Ovary (tissue), 9 donors: ENCODE measurements around the gene ADCYAP1. TPM values are rescaled to one million over a fixed set of nuclear protein-coding genes. Genes with fewer than 3 reads are reported as not detected.
A peak's percentile ranks its signal among the peaks of the same experiment; 100 is the strongest.

Experiments
- DNase-seq, 5 donors: peaks; one replicate each; pipeline ENCODE4 v3.0.0-alpha.2; 2019 to 2020
- H3K27ac ChIP-seq, 2 donors: fragments of 200-600 bp; one replicate each; pipeline versions ENCODE4 v1.5.1 to v1.8.0; 2019 to 2022
- H3K27me3 ChIP-seq: fragments of 200-600 bp; one replicate; pipeline ENCODE4 v1.8.0; 2022
- H3K36me3 ChIP-seq: fragments of 200-600 bp; sonication (generic); one replicate; pipeline ENCODE4 v1.5.1; 2019
- H3K4me1 ChIP-seq: one replicate; pipeline ENCODE4 v1.8.1; 2013; ENCODE audit warnings: mild to moderate bottlenecking, moderate library complexity; ENCODE audit not compliant: insufficient read depth
- H3K4me3 ChIP-seq: fragments of 200-600 bp; sonication (generic); one replicate; pipeline ENCODE4 v1.5.1; 2017
- H3K9me3 ChIP-seq, 2 donors: fragments of 200-600 bp in 1 of 2; sonication (generic) in 1 of 2; one replicate each; pipeline versions ENCODE4 v1.5.1 to v1.8.1; 2013 to 2019; ENCODE audit warnings: mild to moderate bottlenecking in 1 of 2, moderate library complexity in 1 of 2
- EP300 ChIP-seq: sonication (generic); formaldehyde crosslinking; IDR thresholded peaks from one replicate; pipeline ENCODE4 v1.6.1; 2017; ENCODE audit warnings: antibody characterized with exemption
- POLR2A ChIP-seq: fragments of 450-650 bp; IDR thresholded peaks from one replicate; pipeline ENCODE4 v1.6.1; 2017; ENCODE audit warnings: antibody characterized with exemption, mild to moderate bottlenecking, moderate library complexity
- WGBS, 3 donors: extraction: QIAGEN DNeasy Blood & Tissue Kit in 1 of 3; methylation state at CpG; one replicate each; pipeline versions ENCODE4 v1.1.5 to v1.1.7; 2013 to 2017; 5-methylcytosine and 5-hydroxymethylcytosine counted together
- intact Hi-C, 4 donors: fragments of 100-400 bp; cut with DNase I; formaldehyde crosslinking; loops; one replicate each; pipeline versions ENCODE4 v1.11.0 to v1.15.1; 2022 to 2023
- polyA plus RNA-seq, 2 donors: library from polyadenylated mRNA; stranded (reverse); fragments of 200-250 nt in 1 of 2; fragments of 350-450 nt in 1 of 2; fragmentation: Illumina TruSeq in 1 of 2; extraction: RNeasy Lipid Tissue Mini Kit (QIAGEN cat#74804) in 1 of 2; gene quantifications; one replicate each; pipeline ENCODE4 v1.2.3, GENCODE V29; 2013 to 2014
- total RNA-seq, 7 donors: library from RNA; depleted of rRNA in 2 of 7; stranded (reverse); fragments of >200 nt in 2 of 7; fragmentation: NEBNext Ultra II Directional in 3 of 7; extraction: Animal tissue kit (Norgen Biotek cat#: 25700) in 3 of 7; gene quantifications; one replicate each; pipeline versions ENCODE4 v1.1.0 to v1.2.4, GENCODE V29; 2016 to 2023
- TF ChIP-seq, protein P1 (sequence below), 3 donors: fragments of 450-650 bp in 2 of 3; fragments of 200-600 bp in 1 of 3; IDR thresholded peaks; one replicate each; pipeline versions ENCODE4 v1.5.1 to v1.8.0; 2016 to 2022; ENCODE audit warnings: antibody characterized with exemption in 3 of 3, mild to moderate bottlenecking in 1 of 3
- donor health status: DM: no; HTN: no; CAD: no; lungs with moderate emphysema.
- donor health status: DM: no; HTN: no; CAD: no.
- donor health status: Bipolar disorder and iron deficiency.
- donor health status: DM: yes; HTN: yes; CAD: no.
- donor health status: DM: no; HTN: no; CAD: no.
- donor health status: DM: yes; HTN: yes; CAD: no.

The ADCYAP1 gene
- total and polyA plus RNA-seq, 9 donors: 0.13 to 4.9 (median 0.35) TPM; not detected in 5

DNA sequence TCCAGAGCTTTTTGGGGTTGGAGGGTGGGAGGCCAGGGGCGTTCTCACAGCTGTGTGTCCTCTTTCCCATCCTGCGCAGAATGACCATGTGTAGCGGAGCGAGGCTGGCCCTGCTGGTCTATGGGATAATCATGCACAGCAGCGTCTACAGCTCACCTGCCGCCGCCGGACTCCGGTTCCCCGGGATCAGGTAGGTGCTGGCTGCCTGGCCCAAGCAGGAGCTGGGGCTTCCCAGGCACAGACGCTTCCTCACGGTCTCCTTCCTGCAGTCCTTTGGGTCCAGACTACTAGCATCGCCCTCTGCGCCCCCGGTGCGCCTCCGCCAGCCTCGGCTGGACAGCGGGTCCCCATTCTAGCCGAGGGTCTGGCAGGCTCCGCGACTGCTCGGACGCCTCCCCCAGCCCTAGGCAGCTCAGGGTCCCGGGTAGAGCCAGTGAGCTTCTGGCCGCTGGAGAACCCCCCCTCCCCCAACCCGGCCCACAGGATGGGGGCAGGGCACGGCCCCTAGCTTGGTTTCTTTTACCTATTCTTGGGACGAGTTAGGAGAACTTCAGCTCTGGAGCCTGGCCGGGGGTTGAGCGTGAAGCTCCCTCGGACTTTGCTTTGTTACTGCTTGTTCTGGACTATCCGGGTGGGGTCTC, 756 bp downstream of the ADCYAP1 start:
- 1 to 2% (median 2%) methylated on average over 31 to 33 of the region's 33 CpGs for WGBS, 3 donors
- Histone ChIP-seq H3K27ac (no peak overlapping the region), H3K4me3 (no peak overlapping the region), H3K9me3 (no peaks in the 10 kb centered on the region), H3K36me3 (no peaks in the 10 kb centered on the region), H3K27me3 (no peaks in the 10 kb centered on the region), H3K4me1 (peaks cover 8% of the 10 kb centered on the region)
- TF ChIP-seq EP300 (no peak), POLR2A (no peak)
- TF ChIP-seq, protein P1, sequence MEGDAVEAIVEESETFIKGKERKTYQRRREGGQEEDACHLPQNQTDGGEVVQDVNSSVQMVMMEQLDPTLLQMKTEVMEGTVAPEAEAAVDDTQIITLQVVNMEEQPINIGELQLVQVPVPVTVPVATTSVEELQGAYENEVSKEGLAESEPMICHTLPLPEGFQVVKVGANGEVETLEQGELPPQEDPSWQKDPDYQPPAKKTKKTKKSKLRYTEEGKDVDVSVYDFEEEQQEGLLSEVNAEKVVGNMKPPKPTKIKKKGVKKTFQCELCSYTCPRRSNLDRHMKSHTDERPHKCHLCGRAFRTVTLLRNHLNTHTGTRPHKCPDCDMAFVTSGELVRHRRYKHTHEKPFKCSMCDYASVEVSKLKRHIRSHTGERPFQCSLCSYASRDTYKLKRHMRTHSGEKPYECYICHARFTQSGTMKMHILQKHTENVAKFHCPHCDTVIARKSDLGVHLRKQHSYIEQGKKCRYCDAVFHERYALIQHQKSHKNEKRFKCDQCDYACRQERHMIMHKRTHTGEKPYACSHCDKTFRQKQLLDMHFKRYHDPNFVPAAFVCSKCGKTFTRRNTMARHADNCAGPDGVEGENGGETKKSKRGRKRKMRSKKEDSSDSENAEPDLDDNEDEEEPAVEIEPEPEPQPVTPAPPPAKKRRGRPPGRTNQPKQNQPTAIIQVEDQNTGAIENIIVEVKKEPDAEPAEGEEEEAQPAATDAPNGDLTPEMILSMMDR (IDR thresholded peaks at IDR 0.05): no peak
- no peak for DNase-seq
- intact Hi-C loops: no loop called here

DNA sequence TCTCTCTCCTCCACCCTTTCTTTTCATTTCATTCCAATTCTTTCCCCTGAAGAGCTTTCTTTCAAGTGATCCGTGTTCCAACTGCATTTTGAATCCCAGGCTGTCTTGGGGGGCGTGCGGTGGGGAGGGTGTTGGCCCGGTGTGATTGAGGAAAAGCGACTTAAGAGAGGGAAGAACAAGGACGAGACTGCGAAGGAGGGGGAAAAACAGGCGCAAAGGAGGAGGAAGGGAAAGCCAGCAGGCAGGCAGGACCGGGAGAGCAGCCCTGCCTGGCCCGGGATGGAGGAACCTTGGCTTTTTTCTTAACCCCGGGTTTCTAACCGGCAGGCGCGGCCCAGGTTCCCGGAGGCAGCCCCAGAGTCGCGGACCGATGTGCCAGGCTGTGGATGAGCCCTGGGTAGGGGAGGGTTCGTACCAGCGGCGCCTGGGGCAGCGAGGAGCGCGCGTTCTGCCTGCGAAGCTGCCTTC, 1.3 kb downstream of the ADCYAP1 start:
- no peak overlapping the region for H3K27ac ChIP-seq
- H3K27me3 ChIP-seq: no peaks in the 10 kb centered on the region
- no peaks in the 10 kb centered on the region for H3K36me3 ChIP-seq
- peaks cover 8% of the 10 kb centered on the region for H3K4me1 ChIP-seq
- 1 to 2% (median 1%) methylated on average over 26 of the region's 26 CpGs for WGBS, 3 donors
- no peaks in the 10 kb centered on the region for H3K9me3 ChIP-seq
- intact Hi-C loops: no loop called here
- TF ChIP-seq EP300: no peak
- no peak for TF ChIP-seq POLR2A
- TF ChIP-seq, protein P1 (IDR thresholded peaks at IDR 0.05): no peak
- H3K4me3 ChIP-seq: no peak overlapping the region
- DNase-seq: no peak

DNA sequence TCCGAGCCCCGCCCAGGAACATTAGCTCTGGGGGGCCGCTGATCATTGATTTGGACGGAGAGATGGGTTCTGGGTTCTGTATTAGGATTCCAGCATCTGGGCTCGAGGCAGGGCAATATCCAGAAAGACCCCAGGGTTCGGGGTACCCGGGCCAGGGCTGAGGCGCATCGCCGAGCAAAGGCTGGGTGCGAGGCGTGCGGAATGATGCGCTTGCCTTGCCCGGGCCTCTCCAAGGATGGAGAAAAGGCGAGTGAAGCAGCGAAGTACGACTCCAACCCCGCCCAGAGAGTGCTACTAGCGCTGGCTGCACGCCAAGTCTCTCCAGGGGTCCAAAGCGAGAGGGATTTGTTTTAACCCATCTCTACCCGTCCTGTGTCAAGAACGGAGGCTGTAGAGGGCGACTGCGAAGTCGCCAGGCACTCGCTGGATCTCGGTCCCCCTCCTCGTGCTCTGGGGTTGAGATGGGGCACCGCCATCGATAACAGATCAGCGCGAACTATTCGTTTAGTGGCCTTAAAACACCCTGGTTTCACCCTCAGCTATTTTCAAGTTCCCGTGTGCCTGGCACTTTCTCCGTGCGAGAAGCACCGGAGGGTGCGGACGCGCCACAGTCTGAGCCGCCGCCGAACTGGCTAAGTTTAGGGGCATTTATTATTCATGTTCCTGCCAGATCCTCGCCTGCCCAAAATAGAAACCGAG, 1.9 kb downstream of the ADCYAP1 start:
- H3K27ac ChIP-seq: no peak overlapping the region
- no peaks in the 10 kb centered on the region for H3K9me3 ChIP-seq
- no peak for TF ChIP-seq POLR2A
- TF ChIP-seq EP300: no peak
- TF ChIP-seq, protein P1 (IDR thresholded peaks at IDR 0.05): no peak
- H3K4me1 ChIP-seq: peaks cover 8% of the 10 kb centered on the region
- peak overlapping the region; percentile 25 for H3K4me3 ChIP-seq
- intact Hi-C loops: no loop called here
- no peaks in the 10 kb centered on the region for H3K27me3 ChIP-seq
- WGBS, 3 donors: 1 to 2% (median 1%) methylated on average over 46 to 47 of the region's 47 CpGs
- no peak for DNase-seq
- no peaks in the 10 kb centered on the region for H3K36me3 ChIP-seq

DNA sequence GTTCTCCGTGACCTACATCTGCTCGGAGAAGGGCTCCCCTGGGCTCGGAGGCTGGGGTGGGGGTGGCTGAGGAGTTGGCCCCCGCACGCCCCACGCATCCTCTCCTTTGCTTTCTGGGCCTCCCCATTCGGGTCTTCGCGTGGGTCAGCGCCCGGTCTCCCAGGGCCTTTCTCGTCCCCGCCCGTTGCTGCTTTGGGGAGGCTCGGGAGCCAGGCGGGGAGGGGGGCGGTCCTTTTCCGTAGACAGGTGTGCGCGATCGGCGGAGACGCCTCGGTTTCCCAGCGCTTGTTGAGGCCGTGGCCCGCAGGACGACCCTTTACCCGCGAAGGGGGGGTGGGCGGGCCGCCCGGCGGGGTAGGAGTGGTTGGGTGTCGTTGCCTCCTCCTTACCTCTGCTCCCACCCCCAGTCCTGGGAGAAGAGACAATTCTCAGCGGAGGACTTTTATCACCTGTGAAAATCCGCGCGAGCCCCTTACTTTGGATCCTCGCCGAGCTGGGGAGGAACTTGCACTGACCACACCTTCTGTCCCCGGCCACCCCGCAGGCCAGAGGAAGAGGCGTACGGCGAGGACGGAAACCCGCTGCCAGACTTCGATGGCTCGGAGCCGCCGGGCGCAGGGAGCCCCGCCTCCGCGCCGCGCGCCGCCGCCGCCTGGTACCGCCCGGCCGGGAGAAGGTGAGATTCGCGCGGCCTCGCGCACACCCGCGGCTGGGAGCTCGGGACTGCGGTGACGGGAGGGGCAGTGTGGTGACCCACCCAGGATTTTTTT, 2.6 kb downstream of the ADCYAP1 start:
- Histone ChIP-seq H3K27ac (no peak overlapping the region), H3K9me3 (no peaks in the 10 kb centered on the region), H3K4me3 (peak overlapping the region; percentile 25), H3K4me1 (peaks cover 8% of the 10 kb centered on the region), H3K27me3 (no peaks in the 10 kb centered on the region), H3K36me3 (no peaks in the 10 kb centered on the region)
- WGBS, 3 donors: 1% methylated on average over 67 to 75 of the region's 75 CpGs
- intact Hi-C loops: no loop called here
- DNase-seq: no peak
- TF ChIP-seq, protein P1 (IDR thresholded peaks at IDR 0.05): no peak
- no peak for TF ChIP-seq EP300
